Psoas muscle (tissue), 8 donors: ENCODE results near the gene TSR3. TPM values are rescaled to one million over a fixed set of nuclear protein-coding genes. Genes with fewer than 3 reads are reported as not detected.

ENCODE experiments used
- ATAC-seq, 4 donors: fragments of 200-7000 bp; cut with Tn5 transposase; one replicate each; pipeline ENCODE4 v1.9.1; 2020; ENCODE audit warnings: moderate library complexity in 3 of 4, mild to moderate bottlenecking in 2 of 4
- DNase-seq, 2 donors: peaks; one replicate each; pipeline ENCODE4 v3.0.0-alpha.2; 2020
- H3K27ac ChIP-seq: fragments of 200-600 bp; one replicate; pipeline ENCODE4 v1.8.0; 2022
- H3K27me3 ChIP-seq, 3 donors: fragments of 200-600 bp in 1 of 3; one replicate each; pipeline versions ENCODE4 v1.6.1 to v1.8.0; 2013 to 2022; ENCODE audit warnings: low read length in 2 of 3, mild to moderate bottlenecking in 2 of 3, moderate library complexity in 1 of 3; ENCODE audit not compliant: insufficient read depth in 3 of 3
- H3K36me3 ChIP-seq, 2 donors: fragments of 200-600 bp in 1 of 2; one replicate each; pipeline versions ENCODE4 v1.6.1 to v1.8.0; 2013 to 2022; ENCODE audit warnings: low read depth in 1 of 2, mild to moderate bottlenecking in 1 of 2, moderate library complexity in 1 of 2; ENCODE audit not compliant: insufficient read depth in 1 of 2
- H3K4me1 ChIP-seq: fragments of 200-600 bp; one replicate; pipeline ENCODE4 v1.8.0; 2022
- H3K4me3 ChIP-seq: fragments of 200-600 bp; one replicate; pipeline ENCODE4 v1.8.0; 2022; ENCODE audit warnings: mild to moderate bottlenecking
- H3K9me3 ChIP-seq: fragments of 200-600 bp; one replicate; pipeline ENCODE4 v1.8.0; 2022
- CTCF ChIP-seq: fragments of 200-600 bp; IDR thresholded peaks from one replicate; pipeline ENCODE4 v1.8.0; 2022; ENCODE audit warnings: antibody characterized with exemption
- WGBS, 3 donors: extraction: QIAGEN DNeasy Blood & Tissue Kit; methylation state at CpG; one replicate each; pipeline versions ENCODE4 v1.1.6 to v1.1.7; 2013; 5-methylcytosine and 5-hydroxymethylcytosine counted together
- intact Hi-C, 2 donors: fragments of 100-400 bp; cut with DNase I; formaldehyde crosslinking; loops; one replicate each; pipeline versions ENCODE4 v1.11.0 to v1.14.2; 2022
- polyA plus RNA-seq, 3 donors: library from polyadenylated mRNA; stranded (reverse); fragments of 200-250 nt; gene quantifications; one replicate each; pipeline ENCODE4 v1.2.3, GENCODE V29; 2013
- total RNA-seq, 4 donors: library from RNA; stranded (reverse); fragmentation: NEBNext Ultra II Directional in 2 of 4; extraction: Animal tissue kit (Norgen Biotek cat#: 25700) in 2 of 4; gene quantifications; one replicate each; pipeline versions ENCODE4 v1.2.1 to v1.2.4, GENCODE V29; 2021 to 2023
- donor health status: healthy with polysubstance abuse.
- donor health status: DM: no; HTN: no; CAD: no; lungs with moderate emphysema.
- donor health status: Bipolar disorder and iron deficiency.
- donor health status: healthy.
- donor health status: DM: yes; HTN: yes; CAD: no.
- donor health status: DM: no; HTN: no; CAD: no.
- donor health status: DM: no; HTN: no; CAD: no.
- donor health status: DM: yes; HTN: yes; CAD: no.

TSR3 gene
- total and polyA plus RNA-seq, 7 donors = 40.0 to 109 (median 55.1) TPM

- Histone ChIP-seq H3K4me3 (no peak overlapping the region), H3K27me3 (peaks cover 0 to 7% (median 5%) of the 10 kb centered on the region in 3 donors), H3K27ac (no peak overlapping the region), H3K36me3 (peaks cover 4 to 30% of the 10 kb centered on the region in 2 donors), H3K4me1 (no peaks in the 10 kb centered on the region), H3K9me3 (no peaks in the 10 kb centered on the region)
- WGBS, 3 donors = 55 to 60% (median 58%) methylated on average over 5 of the region's 5 CpGs
- ATAC-seq = no peak
- no peak for DNase-seq
- intact Hi-C loops = no loop called here
- no peak for TF ChIP-seq CTCF
These were observed 24.1 kb downstream of the TSR3 start for GRCh38 chr16:1327619-1327947.

- 56 to 66% (median 56%) methylated on average over 15 to 17 of the region's 17 CpGs for WGBS, 3 donors
- Histone ChIP-seq H3K4me3 (no peak overlapping the region), H3K9me3 (no peaks in the 10 kb centered on the region), H3K27ac (no peak overlapping the region), H3K27me3 (peaks cover 0 to 7% (median 4%) of the 10 kb centered on the region in 3 donors), H3K4me1 (no peaks in the 10 kb centered on the region), H3K36me3 (peaks cover 4 to 35% of the 10 kb centered on the region in 2 donors)
- intact Hi-C loops = no loop called here
- ATAC-seq (no peak), DNase-seq (no peak)
- no peak for TF ChIP-seq CTCF
These were observed 24.6 kb downstream of the TSR3 start for GRCh38 chr16:1326946-1327618.

- Histone ChIP-seq H3K27me3 (peaks cover 0 to 6% (median 0%) of the 10 kb centered on the region in 3 donors), H3K27ac (no peak overlapping the region), H3K9me3 (no peaks in the 10 kb centered on the region), H3K4me3 (no peak overlapping the region), H3K4me1 (no peaks in the 10 kb centered on the region), H3K36me3 (peaks cover 4 to 42% of the 10 kb centered on the region in 2 donors)
- 61 to 64% (median 62%) methylated on average over 17 of the region's 17 CpGs for WGBS, 3 donors
- TF ChIP-seq CTCF = no peak
- intact Hi-C loops = no loop called here
- DNase-seq (no peak), ATAC-seq (no peak)
These were observed 25.3 kb downstream of the TSR3 start for GRCh38 chr16:1326391-1326790.

GRCh38 chr16:1325673-1326371 is 25.9 kb downstream of the TSR3 start:
- intact Hi-C loops = no loop called here
- no peak overlapping the region for H3K4me3 ChIP-seq
- peak in 2 of 4 donors; percentile 16 to 28 for ATAC-seq
- TF ChIP-seq CTCF = no peak
- no peaks in the 10 kb centered on the region for H3K4me1 ChIP-seq
- no peaks in the 10 kb centered on the region for H3K9me3 ChIP-seq
- no peak for DNase-seq
- WGBS, 3 donors = 60 to 64% (median 60%) methylated on average over 20 of the region's 20 CpGs
- H3K36me3 ChIP-seq = peaks cover 4 to 48% of the 10 kb centered on the region in 2 donors
- H3K27me3 ChIP-seq = peaks cover 0 to under 1% (median 0%) of the 10 kb centered on the region in 3 donors
- no peak overlapping the region for H3K27ac ChIP-seq
